NCI-H748 (cell line): ENCODE measurements around the gene RIIAD1.
"Not testable (repeated sequence)": the region's sequence is repeated elsewhere in the genome, so short reads cannot be mapped to it uniquely, and the experiment has no call there.

Source experiments
- DNase-seq: peaks from one replicate; lab custom pipeline; 2025; ENCODE audit not compliant: unreplicated experiment; lab: John Stamatoyannopoulos, UW

RIIAD1 gene

DNA sequence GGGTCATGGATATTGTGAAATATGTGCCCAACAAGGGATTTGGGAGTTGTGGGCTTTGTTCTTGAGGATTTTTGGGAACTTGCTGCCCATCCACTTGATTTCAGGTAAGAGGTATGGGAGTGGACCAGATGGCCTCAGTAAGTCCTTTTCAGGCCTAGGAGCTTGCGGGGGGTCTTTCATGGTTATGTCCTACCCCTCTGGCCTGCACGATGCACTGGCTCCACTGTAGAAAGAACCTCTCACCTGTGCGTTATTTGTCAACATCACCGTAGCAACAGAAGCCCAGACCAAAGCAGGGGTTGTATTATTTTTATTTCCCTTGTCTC is 8.6 kb downstream of the RIIAD1 start:
- no peak for DNase-seq

GRCh38 chr1:151733126-151733525 is 11.8 kb downstream of the RIIAD1 start:
- no peak for DNase-seq

DNA sequence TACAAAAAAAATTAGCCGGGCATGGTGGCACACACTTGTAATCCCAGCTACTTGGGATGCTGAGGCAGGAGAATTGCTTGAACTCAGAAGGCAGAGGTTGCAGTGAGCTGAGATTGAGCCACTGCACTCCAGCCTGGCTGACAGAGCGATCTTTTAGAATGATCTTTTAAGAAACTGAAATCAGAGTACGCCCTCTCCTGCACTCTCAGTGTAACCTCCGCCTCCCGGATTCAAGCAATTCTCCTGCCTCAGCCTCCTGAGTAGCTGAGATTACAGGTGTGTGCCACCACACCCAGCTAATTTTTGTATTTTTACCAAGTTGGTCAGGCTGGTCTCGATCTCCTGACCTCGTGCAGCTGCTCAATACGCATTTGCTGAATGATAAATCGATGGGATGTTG is 12.7 kb downstream of the RIIAD1 start:
- DNase-seq: not testable (repeated sequence)

GRCh38 chr1:151737026-151737425 is 15.7 kb downstream of the RIIAD1 start:
- no peak for DNase-seq

DNA sequence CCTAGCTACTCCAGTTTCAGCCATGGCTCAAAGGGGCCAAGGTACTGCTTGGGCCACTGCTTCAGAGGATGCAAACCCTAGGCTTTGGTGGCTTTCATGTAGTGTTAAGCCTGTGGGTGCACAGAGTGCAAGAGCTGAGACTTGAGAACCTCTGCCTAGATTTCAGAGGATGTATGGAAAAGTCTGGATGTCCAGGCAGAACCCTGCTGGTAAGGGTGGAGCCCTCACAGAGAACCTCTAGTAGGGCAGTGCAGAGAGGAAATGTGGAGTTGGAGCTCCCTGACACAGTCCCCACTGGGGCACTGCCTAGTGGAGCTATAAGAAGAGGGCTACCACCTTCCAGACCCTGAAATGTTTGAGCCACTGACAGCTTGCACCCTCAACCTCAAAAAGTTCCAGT is 16.2 kb downstream of the RIIAD1 start:
- DNase-seq: no peak

DNA sequence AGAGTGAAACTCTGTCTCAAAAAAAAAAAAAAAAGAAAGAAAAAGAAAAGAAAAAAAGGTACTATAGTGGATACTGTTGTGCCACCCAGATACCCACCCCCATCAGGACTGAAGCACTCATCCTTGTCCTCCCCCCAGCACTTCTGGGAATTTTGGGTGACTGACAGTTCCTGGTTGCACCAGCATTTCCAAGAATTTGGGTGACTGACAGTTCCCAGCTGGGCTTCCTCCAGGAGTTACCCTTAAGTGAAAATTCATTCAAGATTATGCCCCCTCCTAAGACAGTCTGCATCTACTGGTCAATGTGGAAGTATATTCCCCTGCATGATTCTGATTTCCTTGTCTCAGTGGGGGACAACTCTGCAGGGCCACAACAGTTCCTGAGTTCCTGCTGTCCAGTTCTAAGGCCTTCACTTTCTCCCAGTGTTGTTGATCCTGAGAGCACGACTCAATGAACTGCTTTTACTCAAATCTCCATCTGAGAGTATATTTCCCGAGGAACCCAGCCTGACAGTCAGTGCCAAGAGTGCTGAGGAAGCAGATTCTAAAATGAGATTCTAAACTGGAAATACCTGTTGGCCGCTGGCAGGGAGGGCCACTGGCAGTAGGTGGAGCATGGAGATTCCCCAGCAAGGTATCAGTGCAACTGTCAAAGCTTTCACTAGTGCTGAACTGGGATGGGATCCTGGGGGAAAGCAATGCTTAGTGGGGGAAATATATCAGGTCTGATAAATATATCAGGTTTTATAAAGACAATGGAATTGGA is 18.5 kb downstream of the RIIAD1 start:
- DNase-seq: peak; percentile 26

DNA sequence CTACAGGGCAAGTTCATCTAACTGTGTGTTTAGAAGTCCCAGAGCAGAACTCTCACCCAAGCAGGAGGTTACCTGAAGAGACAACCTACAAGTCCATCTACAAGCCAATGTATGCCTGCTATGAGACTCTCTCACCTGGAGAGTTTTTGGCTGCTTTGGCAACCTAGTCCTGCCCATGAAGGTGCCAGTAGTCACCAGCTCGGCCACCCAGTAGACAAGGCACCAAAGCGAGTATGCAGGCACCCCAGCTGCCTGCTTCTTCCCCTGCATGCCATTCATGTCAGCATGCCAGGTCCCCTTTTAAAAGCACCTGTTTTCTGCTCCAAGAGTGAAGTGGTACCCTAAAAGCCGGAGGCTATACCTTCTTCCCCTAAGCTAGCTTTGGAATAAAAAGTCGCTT is 20.2 kb downstream of the RIIAD1 start:
- no peak for DNase-seq

DNA sequence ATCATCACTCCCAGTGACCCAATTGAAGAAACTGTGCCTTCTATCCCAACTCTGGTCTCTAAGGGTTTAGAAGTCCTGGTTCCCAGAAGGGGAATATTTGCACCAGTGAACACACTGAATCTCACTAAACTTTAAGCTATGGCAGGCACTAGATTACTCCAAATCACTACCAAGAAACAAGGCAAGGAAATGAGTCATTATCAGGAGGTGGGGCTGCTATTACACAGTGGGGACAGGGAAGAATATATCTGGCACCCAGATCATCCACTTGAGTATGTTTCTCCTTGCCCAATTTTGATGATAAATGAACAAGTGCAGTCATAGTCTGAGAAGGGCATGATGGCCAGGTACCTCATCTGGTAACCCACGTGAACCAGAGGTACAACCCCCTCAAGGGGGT is 35.0 kb downstream of the RIIAD1 start:
- no peak for DNase-seq

GRCh38 chr1:151759241-151759640 is 37.9 kb downstream of the RIIAD1 start:
- DNase-seq: no peak

- DNase-seq: no peak
These were observed 39.5 kb downstream of the RIIAD1 start for GRCh38 chr1:151760597-151761385.

GRCh38 chr1:151762941-151763921 is 41.9 kb downstream of the RIIAD1 start, which contains the start of gene MRPL9:
Gene MRPL9 (minus strand): TSS chr1:151763496. CDS start chr1:151763479, 17 bp downstream.
- peak; percentile 83 for DNase-seq

DNA sequence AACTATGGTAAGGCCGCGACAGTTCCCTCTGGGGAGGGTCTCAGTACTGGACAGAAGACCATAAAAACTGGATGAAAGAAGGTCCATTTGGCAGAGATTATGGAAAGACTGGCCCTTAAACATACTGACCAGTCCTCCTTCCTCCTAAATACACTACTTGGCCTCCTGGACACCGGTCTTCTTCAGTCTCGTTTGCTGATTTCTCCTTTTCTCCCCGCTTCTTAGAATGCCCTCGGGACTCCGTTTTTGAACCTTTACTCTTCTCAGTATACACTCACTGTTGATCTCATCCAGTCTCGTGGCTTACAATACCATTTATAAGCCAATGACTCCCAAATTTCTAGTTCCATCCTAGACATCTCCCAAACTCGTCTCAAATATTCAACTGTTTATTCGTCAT is 42.7 kb downstream of the RIIAD1 start:
- DNase-seq: no peak

DNA sequence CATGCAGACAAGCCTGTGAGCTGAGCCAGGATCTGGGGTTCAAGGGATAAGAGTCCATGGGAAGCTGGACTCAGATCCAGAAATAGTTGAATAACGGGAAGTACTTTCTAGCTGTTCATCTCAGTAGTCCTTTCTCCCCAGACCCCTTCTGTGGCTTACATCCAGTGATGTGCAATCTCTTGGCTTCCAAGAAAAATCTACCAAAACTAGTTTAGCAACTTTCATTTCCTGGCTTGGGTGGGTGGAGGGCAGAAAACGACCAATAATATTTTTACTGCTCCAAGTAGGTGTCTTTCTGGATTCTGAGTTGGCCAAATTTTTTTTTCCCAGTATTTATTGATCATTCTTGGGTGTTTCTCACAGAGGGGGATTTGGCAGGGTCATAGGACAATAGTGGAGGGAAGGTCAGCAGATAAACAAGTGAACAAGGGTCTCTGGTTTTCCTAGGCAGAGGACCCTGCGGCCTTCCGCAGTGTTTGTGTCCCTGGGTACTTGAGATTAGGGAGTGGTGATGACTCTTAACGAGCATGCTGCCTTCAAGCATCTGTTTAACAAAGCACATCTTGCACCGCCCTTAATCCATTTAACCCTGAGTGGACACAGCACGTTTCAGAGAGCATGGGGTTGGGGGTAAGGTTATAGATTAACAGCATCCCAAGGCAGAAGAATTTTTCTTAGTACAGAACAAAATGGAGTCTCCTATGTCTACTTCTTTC is 47.2 kb downstream of the RIIAD1 start:
- peak; percentile 34 for DNase-seq

GRCh38 chr1:151769270-151769669 is 47.9 kb downstream of the RIIAD1 start:
- not testable (repeated sequence) for DNase-seq

- DNase-seq: no peak
These were observed 52.4 kb downstream of the RIIAD1 start for GRCh38 chr1:151773702-151774101.

GRCh38 chr1:151774256-151774922 is 53.1 kb downstream of the RIIAD1 start:
- no peak for DNase-seq

DNA sequence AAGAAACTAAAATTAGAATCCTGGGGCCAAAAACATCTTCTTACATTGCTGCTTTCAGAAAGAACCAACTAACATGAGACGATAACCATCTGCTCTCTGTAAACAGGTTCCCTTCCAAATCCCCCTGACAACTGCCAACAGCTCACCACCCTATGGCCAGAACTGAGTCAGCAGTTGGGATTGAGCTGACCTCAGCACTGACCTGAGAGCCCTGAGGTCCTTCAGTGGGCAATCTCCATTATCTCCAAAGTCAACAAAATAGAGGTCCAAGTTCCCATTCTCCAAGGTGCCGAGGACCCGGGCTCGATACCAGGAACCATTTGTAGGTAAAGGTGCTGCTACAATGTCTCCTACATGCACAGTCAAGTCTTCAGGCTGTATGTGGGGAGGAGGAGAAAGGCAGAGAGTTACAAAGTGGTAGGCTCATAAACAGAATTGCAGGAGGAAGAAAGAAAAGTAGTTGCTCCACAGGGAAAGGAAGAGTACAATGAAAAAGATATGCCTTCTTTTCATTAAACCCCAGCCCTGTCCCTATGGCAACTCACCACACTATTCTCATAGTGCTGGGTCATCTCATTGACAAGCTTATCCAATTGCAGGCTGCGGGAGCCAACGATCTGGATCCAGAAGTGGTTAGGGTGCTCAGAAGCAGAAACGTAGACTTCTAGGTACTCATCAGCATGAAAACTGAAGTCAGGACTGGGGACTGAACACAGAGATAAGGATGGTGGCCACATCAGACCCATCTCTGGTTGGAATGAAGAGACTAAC is 54.8 kb downstream of the RIIAD1 start:
- DNase-seq: no peak

- DNase-seq: no peak
These were observed 55.3 kb downstream of the RIIAD1 start for GRCh38 chr1:151776665-151777062.

- no peak for DNase-seq
These were observed 56.0 kb downstream of the RIIAD1 start for GRCh38 chr1:151777317-151777716.
